Large intestine (tissue), 3 donors: ENCODE results near the gene MMEL1. TPM values are rescaled to one million over a fixed set of nuclear protein-coding genes. Genes with fewer than 3 reads are reported as not detected.
A peak's percentile ranks its signal among the peaks of the same experiment; 100 is the strongest.

ENCODE experiments used
- DNase-seq, 2 donors: peaks; one replicate each; pipeline versions ENCODE4 v3.0.0 to v3.0.0-alpha.2; 2013
- H3K27ac ChIP-seq: one replicate; pipeline ENCODE4 v1.5.1; 2013; ENCODE audit warnings: low read length
- H3K27me3 ChIP-seq: 2 replicates; pipeline ENCODE4 v1.6.1; 2013; ENCODE audit warnings: low read length; ENCODE audit not compliant: control insufficient read depth, insufficient read depth
- H3K36me3 ChIP-seq: 2 replicates; pipeline ENCODE4 v1.6.1; 2013; ENCODE audit warnings: low read length; ENCODE audit not compliant: control insufficient read depth, insufficient read depth
- H3K4me1 ChIP-seq: one replicate; pipeline ENCODE4 v1.6.1; 2013; ENCODE audit warnings: low read length; ENCODE audit not compliant: control insufficient read depth, insufficient read depth
- H3K4me3 ChIP-seq: one replicate; pipeline ENCODE4 v1.5.1; 2013; ENCODE audit warnings: low read length
- H3K9me3 ChIP-seq: one replicate; pipeline ENCODE4 v1.6.1; 2013; ENCODE audit warnings: mild to moderate bottlenecking, low read depth, low read length, moderate library complexity; ENCODE audit not compliant: control insufficient read depth
- WGBS: methylation state at CpG from one replicate; pipeline ENCODE4 v1.1.5; 2013; ENCODE audit warnings: low lambda C conversion rate; ENCODE audit not compliant: insufficient coverage; 5-methylcytosine and 5-hydroxymethylcytosine counted together
- polyA plus RNA-seq: library from polyadenylated mRNA; unstranded; fragments of 120-200 nt; gene quantifications from one replicate; pipeline ENCODE4 v1.2.1, GENCODE V29; 2013

The MMEL1 gene
- polyA plus RNA-seq, 1 donor, result 14.3 TPM

DNA sequence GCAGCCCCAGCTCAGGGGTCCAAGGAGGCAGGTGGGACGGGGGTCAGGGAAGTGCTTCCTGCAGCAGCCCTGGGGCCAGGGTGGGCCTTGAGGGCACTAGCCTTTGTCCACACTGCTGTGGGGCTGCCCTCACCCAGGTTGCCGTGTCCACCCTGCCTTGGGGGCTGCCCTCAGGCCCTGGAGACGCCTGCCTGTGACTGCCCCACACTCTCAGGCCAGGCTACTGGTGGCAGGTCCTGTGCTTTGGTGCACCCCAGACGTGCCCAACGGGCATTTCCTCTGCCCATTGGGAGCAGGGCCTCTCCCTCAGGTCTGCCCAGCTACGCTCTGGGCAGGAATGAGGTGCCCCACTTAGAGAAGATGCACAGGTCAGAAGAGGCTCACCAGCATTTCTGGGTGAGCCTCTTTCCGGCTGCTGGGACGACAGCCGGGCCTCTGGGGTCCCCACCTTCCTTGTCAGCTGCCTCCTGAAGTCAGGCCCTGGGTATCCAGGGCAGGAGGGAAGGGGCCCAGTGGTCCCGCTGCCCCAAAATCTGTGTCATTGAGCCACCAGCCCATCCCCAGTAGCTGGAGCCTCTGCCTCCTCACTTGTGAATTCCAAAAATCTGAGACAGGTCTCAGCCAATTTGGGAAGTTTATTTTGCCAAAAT lies 2.7 kb upstream of the MMEL1 start:
- no peak for DNase-seq
- H3K9me3 ChIP-seq, result peaks cover 14% of the 10 kb centered on the region
- H3K4me1 ChIP-seq, result peaks cover 45% of the 10 kb centered on the region
- WGBS, result no CpG with 5 or more reads among the region's 10 CpGs
- no peaks in the 10 kb centered on the region for H3K27me3 ChIP-seq
- no peaks in the 10 kb centered on the region for H3K36me3 ChIP-seq
- H3K4me3 ChIP-seq, result no peak overlapping the region
- H3K27ac ChIP-seq, result no peak overlapping the region

DNA sequence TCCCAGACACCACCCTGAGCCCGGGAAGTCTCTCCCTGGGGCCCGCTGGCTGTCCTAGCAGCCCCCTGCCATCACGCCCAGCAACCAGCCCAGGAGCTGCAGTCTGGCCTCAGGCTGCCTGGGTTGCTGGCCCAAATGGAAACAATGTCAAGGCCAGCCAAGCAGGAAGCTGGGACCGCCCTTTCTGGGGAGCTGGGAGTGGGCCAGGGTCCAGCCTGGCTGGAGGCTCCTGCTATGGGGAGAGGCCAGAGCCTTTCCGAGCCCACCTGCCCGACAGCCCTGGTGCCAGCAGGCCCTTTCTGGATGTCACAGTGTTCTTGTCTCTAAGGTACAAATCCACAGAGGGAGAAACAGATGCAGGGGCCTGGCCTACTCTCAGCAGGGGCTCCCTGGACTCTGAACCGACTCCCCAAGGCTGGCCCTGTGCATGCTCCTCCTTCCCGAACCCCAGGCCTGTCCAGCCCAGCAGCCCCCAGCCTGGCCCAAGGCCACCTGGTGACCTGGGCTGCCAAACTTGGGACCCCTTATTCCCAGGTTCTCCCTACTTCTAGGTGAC lies 1.2 kb upstream of the MMEL1 start:
- Histone ChIP-seq H3K4me1 (peaks cover 44% of the 10 kb centered on the region), H3K36me3 (no peaks in the 10 kb centered on the region), H3K27ac (no peak overlapping the region), H3K27me3 (peaks cover 10% of the 10 kb centered on the region), H3K4me3 (no peak overlapping the region), H3K9me3 (peaks cover 17% of the 10 kb centered on the region)
- no CpG with 5 or more reads among the region's 8 CpGs for WGBS
- DNase-seq, result no peak

DNA sequence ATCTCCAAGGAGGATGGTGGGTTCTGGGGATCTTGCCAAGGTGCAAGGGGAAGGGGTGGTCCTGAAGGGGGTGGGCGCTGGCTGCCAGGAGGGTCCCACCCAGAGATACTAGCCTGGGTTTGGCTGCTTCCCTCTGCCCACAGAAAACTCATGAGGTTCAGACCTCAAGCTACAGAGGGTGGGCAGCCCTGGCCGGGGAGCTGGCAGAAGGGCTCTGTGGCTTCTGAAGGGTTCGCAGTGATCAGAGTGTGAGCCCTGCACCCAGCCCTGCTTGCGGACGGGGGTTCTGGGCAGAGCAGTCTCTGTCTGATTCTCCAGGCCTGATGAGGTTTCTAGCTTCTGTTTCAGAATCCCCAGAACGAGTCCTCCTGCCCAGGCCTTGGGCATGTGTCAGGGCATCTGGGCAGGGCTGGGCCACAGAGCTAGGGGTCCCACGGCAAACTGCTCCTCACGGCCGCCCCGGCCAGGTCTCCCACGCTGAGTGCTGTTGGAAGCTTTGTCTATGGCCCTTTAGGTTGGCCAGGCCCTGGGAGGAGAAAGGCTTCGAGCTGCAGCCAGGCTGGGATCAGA lies 635 bp upstream of the MMEL1 start:
- Histone ChIP-seq H3K36me3 (no peaks in the 10 kb centered on the region), H3K27me3 (peaks cover 14% of the 10 kb centered on the region), H3K4me1 (peaks cover 44% of the 10 kb centered on the region), H3K9me3 (peaks cover 17% of the 10 kb centered on the region), H3K4me3 (no peak overlapping the region), H3K27ac (peak overlapping the region; percentile 62)
- no peak for DNase-seq
- no CpG with 5 or more reads among the region's 12 CpGs for WGBS

DNA sequence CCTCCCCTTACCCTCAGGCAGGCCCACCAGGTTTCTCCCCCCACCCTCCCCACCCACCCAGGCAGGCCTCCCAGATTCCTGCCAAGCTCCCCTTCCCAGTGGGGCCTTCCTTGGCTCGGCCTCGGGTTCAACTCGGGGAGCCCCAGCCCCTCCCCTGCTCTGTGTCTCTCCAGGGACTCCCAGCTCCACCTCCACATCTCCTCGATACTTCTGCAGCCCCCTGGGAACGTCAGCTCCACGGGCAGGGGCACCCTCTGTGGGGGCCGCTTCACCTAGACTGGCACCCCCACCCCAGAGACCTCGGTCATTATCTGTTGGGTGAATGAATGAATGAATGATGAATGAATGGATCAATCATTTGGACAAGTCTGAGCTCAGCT lies 775 bp downstream of the MMEL1 start:
- Histone ChIP-seq H3K4me3 (no peak overlapping the region), H3K4me1 (peaks cover 52% of the 10 kb centered on the region), H3K27me3 (peaks cover 26% of the 10 kb centered on the region), H3K36me3 (no peaks in the 10 kb centered on the region), H3K27ac (peak overlapping the region; percentile 83), H3K9me3 (peaks cover 13% of the 10 kb centered on the region)
- no CpG with 5 or more reads among the region's 8 CpGs for WGBS
- DNase-seq, result no peak

DNA sequence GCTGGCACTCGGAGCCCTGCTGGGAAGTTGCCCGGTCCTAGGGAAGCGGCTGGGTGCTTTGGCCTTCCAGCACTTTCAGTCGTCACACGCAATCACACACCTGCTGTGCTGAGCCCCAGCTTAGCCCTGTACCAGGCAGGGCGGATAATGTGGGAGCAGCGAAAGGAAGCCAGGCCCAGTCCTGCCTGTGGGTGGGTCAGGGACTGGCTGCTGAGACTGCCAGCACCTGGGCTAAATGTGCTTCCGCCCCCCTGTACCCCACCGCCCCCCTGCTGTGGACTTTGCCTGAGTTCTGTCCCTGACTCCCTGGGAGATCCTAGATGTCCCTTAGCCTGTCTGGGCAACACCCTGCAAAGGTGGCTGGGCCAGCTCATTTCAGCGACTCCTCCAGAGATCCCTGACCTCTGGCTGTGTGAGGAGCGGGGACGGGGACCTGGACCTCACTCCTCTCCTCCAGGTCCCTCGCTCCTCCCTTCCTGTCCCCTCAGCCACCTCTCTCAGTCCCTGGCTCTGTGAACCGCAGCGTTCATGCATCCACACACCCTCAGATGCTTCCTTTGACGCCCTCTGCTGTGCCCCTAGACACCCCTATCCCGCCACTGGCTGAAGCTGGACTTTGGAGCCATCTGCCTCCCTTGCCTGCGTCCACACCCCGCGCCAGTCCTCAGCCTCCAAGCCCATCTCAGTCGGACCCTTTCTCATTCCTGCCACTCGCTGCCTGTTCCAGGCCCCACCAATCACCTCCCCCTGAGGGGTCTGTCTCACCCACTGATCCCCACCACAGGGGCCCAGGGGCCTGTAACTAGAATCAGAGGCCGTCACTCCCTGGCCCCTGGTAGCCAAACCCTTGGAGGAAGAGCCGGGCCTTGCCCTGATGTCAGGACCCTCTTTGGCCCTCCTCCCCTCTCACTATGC lies 1.4 kb downstream of the MMEL1 start:
- 0% methylated on average over 3 of the region's 24 CpGs for WGBS
- Histone ChIP-seq H3K36me3 (no peaks in the 10 kb centered on the region), H3K27me3 (peaks cover 30% of the 10 kb centered on the region), H3K4me1 (peaks cover 52% of the 10 kb centered on the region), H3K9me3 (peaks cover 6% of the 10 kb centered on the region), H3K27ac (peak overlapping the region; percentile 83), H3K4me3 (no peak overlapping the region)
- DNase-seq, result peak; percentile 89 to 96

DNA sequence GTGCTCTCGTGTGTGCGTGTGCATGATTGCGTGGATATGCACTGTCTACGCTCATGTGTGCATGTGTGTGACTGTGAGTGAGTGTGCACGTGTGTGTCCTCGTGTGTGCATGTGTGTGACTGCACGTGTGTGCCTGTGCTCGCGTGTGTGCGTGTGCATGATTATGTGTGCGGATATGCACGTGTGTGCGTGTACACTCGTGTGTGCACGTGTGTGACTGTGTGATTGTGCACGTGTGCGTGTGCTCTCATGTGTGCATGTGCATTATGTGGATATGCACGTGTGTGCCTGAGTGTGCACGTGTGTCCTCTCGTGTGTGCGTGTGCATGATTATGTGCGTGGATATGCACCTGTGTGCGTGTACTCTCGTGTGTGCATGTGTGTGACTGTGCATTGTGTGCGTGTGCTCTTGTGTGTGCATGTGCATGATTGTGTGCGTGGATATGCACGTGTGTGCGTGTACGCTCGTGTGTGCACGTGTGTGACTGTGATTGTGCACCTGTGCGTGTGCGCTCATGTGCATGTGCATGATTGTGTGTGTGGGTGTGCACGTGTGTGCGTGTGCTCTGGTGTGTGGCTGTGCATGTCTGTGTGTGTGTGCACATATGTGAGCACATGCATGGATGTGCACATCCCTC lies 2.2 kb downstream of the MMEL1 start:
- H3K9me3 ChIP-seq, result peaks cover 3% of the 10 kb centered on the region

DNA sequence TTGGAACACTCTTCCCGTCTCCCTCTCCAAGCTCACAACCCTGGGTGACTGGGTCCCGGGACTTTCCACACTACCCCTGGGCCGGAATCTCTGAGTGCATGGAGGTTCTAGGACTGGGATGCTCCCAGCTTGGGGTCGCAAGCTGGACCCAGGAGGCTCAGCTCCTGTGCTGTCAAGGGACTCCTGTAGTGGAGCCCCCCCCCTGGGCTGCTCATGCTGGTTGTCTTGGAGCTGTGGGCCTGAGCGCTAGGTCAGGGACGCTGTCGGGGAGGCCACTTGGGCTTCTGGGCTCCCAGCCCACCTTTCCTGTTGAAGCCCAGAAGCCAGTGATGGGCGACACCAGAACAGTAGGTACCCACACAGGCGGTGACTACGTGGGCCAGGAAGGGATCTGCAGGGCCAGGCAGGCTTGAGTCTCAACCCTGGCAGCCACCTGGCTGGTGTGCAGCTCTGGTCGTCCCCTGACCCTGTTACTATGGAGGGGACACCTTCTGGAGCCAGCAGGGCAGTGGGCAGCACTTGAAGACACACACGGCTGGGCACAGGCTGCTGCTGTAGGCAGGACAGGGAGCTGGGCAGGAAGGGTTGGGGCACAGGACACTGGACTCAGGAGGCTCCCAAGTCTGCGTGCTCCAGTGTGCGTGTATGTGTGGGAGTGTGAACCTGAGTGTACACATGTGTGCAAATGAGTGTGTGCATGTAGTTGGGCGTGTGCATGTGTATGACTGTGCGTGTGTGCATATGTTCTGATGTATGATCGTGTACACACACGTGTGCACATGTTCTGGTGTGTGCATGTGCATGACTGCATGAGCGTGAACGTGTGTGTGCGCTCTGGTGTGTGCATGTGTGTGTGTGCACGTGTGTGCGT lies 3.0 kb downstream of the MMEL1 start:
- no peaks in the 10 kb centered on the region for H3K36me3 ChIP-seq
- no CpG with 5 or more reads among the region's 23 CpGs for WGBS

More for the DNA sequence above, 2.2 kb downstream of the MMEL1 start:
- Histone ChIP-seq H3K27me3 (peaks cover 35% of the 10 kb centered on the region), H3K4me1 (peaks cover 52% of the 10 kb centered on the region), H3K36me3 (no peaks in the 10 kb centered on the region), H3K4me3 (no peak overlapping the region), H3K27ac (peak overlapping the region; percentile 83)
- WGBS, result no CpG with 5 or more reads among the region's 35 CpGs
- no peak for DNase-seq

DNA sequence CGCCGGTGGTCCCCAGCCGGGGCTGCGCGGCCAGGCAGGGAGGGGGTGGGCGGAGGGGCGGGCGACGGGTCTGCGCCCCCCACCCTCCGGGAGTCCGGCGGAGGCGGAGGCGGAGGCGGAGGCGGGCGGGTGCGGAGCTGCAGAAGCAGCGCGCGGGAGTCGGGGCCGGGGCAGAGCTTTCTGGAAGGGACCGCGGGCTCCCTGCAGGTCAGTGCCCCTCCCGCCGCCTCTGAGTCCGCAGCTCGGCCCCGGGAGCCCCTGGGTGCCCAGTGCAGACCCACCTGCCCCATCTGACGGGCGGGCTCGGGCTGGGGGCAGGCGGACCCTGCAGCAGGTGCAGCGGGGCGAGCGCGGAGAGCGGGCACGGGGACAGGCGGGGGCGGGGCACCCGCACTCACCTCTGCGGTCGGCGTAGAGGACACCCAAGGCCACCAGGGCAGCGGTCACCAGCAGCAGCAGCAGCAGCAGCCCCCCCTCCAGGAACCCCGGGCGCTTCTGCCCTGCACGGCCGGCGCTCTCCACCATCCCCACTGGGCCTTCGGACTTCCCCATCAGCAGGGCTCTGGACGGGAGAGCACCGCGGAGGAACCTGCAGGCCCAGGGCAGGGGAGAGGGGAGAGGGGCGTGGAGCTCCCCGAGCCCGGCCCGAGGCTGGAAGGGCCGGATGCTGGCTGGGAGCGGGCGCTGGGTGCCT lies 3.7 kb downstream of the MMEL1 start:
- no CpG with 5 or more reads among the region's 64 CpGs for WGBS
- Histone ChIP-seq H3K27ac (no peak overlapping the region), H3K4me1 (peaks cover 52% of the 10 kb centered on the region), H3K36me3 (no peaks in the 10 kb centered on the region), H3K27me3 (peaks cover 35% of the 10 kb centered on the region), H3K4me3 (peak overlapping the region; percentile 28), H3K9me3 (peaks cover 3% of the 10 kb centered on the region)
- peak in 1 of 2 donors; percentile 58 for DNase-seq

More for the DNA sequence above, 3.0 kb downstream of the MMEL1 start:
- H3K9me3 ChIP-seq, result peaks cover 3% of the 10 kb centered on the region
- peaks cover 52% of the 10 kb centered on the region for H3K4me1 ChIP-seq
- no peak overlapping the region for H3K27ac ChIP-seq
- no peak overlapping the region for H3K4me3 ChIP-seq
- DNase-seq, result no peak
- H3K27me3 ChIP-seq, result peaks cover 35% of the 10 kb centered on the region
